Measurements from ENCODE around the gene SMPD3. TPM values are rescaled to one million over a fixed set of nuclear protein-coding genes. Genes with fewer than 3 reads are reported as not detected.
A peak's percentile ranks its signal among the peaks of the same experiment; 100 is the strongest.

Gene SMPD3
- total RNA-seq, 1 donor from 2014 or later: not detected

DNA sequence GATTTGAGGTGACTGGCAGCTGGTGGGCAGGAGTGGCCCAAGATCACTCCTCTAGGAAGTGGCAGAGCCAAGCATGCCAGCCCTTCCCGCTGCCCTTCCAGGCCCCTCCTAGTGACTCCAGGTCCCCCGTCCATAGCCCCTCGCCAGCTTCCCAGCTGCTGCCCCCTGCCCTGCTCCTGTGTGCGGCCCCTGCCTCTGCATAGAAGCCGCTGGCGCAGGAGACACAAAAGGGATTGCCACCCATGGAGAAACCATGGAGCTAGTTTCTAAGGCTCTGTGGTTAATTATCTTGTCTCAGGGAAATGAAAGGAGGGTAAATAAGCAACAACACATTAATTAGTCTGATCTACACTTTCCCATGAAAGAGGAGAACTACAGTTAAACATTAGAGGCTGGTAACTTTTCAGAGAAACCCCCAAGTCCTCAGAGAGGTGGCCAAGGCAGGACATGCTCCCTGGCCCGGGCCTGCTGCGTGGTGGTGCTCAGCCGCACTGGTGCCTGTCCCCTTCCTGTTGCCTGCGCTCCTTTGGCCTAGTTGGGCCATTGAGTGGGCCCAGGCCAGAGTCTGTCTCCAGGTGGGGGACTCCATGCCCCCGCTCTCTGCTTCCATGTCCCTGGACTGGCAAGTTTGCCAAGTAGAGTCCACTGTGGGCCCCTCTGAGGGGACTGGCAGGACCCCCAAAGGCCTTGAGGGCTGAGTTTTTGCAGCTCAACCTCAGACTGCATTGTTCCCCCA, 72.3 kb downstream of the SMPD3 start:
- Histone ChIP-seq H3K27me3 (ENCODE audit: control insufficient read depth, insufficient read depth, low read length) (peaks cover 2% of the 10 kb centered on the region), H3K36me3 (ENCODE audit: control insufficient read depth, insufficient read depth, low read length) (no peaks in the 10 kb centered on the region), H3K4me3 (ENCODE audit: low read depth, low read length) (no peak overlapping the region)
- TF ChIP-seq CTCF (IDR thresholded peaks at IDR 0.05; ENCODE audit: insufficient read depth, low read length, severe bottlenecking): no peak
- DNase-seq (ENCODE audit: low read depth) (no peak), FAIRE-seq (no peak)

- Histone ChIP-seq H3K27me3 (ENCODE audit: control insufficient read depth, insufficient read depth, low read length) (peaks cover 2% of the 10 kb centered on the region), H3K4me3 (ENCODE audit: low read depth, low read length) (no peak overlapping the region), H3K36me3 (ENCODE audit: control insufficient read depth, insufficient read depth, low read length) (no peaks in the 10 kb centered on the region)
- TF ChIP-seq CTCF (IDR thresholded peaks at IDR 0.05; ENCODE audit: insufficient read depth, low read length, severe bottlenecking): no peak
- FAIRE-seq (no peak), DNase-seq (ENCODE audit: low read depth) (no peak)
Measured at GRCh38 chr16:68374961-68375660, 73.2 kb downstream of the SMPD3 start.

DNA sequence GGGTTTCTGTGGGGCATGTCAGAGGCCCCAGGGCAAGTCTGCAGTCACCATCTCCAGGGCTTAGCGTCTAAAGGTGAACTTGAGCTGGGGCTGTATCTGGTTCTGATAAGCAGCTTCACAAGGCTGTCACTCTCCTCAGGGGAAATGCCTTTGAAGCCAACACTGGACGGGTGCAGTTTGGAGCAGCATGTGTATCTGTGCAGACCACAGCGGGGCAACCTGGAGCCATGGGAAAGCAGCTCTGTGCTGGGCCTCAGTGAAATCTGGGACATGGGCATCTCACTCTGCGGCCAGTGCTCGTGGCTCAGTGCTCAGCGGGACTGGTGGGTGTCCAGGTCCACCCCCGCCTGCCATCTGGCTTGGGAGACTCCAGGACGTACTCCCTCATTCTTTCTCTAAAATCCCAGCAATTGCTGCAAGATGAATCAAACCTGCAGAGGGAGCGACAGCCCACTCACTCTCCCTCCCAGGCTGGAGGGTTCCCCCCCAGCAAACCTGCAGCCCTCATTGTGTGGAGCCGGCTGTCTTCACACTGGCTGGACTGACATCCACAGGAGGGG, 74.0 kb downstream of the SMPD3 start:
- DNase-seq (ENCODE audit: low read depth): no peak
- TF ChIP-seq CTCF (IDR thresholded peaks at IDR 0.05; ENCODE audit: insufficient read depth, low read length, severe bottlenecking): no peak
- no peaks in the 10 kb centered on the region for H3K36me3 ChIP-seq (ENCODE audit: control insufficient read depth, insufficient read depth, low read length)
- peaks cover 2% of the 10 kb centered on the region for H3K27me3 ChIP-seq (ENCODE audit: control insufficient read depth, insufficient read depth, low read length)
- H3K4me3 ChIP-seq (ENCODE audit: low read depth, low read length): no peak overlapping the region
- FAIRE-seq: peak; percentile 13

GRCh38 chr16:68373528-68374245, 74.6 kb downstream of the SMPD3 start:
- FAIRE-seq: no peak
- H3K36me3 ChIP-seq (ENCODE audit: control insufficient read depth, insufficient read depth, low read length): no peaks in the 10 kb centered on the region
- H3K4me3 ChIP-seq (ENCODE audit: low read depth, low read length): no peak overlapping the region
- no peak for DNase-seq (ENCODE audit: low read depth)
- peaks cover 2% of the 10 kb centered on the region for H3K27me3 ChIP-seq (ENCODE audit: control insufficient read depth, insufficient read depth, low read length)
- no peak for TF ChIP-seq CTCF (IDR thresholded peaks at IDR 0.05; ENCODE audit: insufficient read depth, low read length, severe bottlenecking)

GRCh38 chr16:68372806-68373205, 75.5 kb downstream of the SMPD3 start:
- TF ChIP-seq CTCF (IDR thresholded peaks at IDR 0.05; ENCODE audit: insufficient read depth, low read length, severe bottlenecking): no peak
- FAIRE-seq: no peak

More at GRCh38 chr16:68372806-68373205, 75.5 kb downstream of the SMPD3 start:
- H3K27me3 ChIP-seq (ENCODE audit: control insufficient read depth, insufficient read depth, low read length): peaks cover 5% of the 10 kb centered on the region
- no peaks in the 10 kb centered on the region for H3K36me3 ChIP-seq (ENCODE audit: control insufficient read depth, insufficient read depth, low read length)
- no peak overlapping the region for H3K4me3 ChIP-seq (ENCODE audit: low read depth, low read length)
- no peak for DNase-seq (ENCODE audit: low read depth)

All from bronchial epithelial cell (primary cell).